Esophagus squamous epithelium (tissue), 4 donors: ENCODE measurements around the gene EFCAB6.

Experiments
- POLR2A ChIP-seq, 4 donors: fragments of 450-650 bp; IDR thresholded peaks; one replicate each; pipeline ENCODE4 v1.6.1; 2017; ENCODE audit warnings: antibody characterized with exemption in 4 of 4, mild to moderate bottlenecking in 4 of 4, moderate library complexity in 3 of 4
- TF ChIP-seq, protein P1 (sequence below), 6 experiments: fragments of 450-650 bp in 4 of 6; fragments of 200-600 bp in 2 of 6; sonication (generic) in 2 of 6; IDR thresholded peaks; one replicate each; pipeline ENCODE4 v1.5.1; 2016 to 2019; ENCODE audit warnings: antibody characterized with exemption in 6 of 6, mild to moderate bottlenecking in 4 of 6, moderate library complexity in 4 of 6

DNA sequence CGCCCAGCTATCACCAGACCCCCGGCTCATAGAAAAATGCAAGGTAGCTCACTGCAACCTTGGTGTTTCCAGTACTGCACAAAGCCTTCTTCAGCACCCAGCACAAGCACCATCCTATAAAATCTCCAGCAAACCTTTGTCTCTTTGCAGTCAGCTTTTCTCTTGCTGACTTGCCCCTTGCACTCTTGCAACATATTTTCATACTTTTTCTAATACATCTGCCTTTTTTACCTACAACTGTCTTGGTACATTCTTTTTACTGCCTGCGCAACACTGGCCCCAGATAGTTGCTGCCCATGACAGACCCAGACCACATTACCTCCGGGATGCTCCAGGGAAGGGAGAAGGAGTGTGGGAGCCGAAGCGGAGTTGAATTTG is 257.9 kb downstream of the EFCAB6 start:
- TF ChIP-seq, protein P1, sequence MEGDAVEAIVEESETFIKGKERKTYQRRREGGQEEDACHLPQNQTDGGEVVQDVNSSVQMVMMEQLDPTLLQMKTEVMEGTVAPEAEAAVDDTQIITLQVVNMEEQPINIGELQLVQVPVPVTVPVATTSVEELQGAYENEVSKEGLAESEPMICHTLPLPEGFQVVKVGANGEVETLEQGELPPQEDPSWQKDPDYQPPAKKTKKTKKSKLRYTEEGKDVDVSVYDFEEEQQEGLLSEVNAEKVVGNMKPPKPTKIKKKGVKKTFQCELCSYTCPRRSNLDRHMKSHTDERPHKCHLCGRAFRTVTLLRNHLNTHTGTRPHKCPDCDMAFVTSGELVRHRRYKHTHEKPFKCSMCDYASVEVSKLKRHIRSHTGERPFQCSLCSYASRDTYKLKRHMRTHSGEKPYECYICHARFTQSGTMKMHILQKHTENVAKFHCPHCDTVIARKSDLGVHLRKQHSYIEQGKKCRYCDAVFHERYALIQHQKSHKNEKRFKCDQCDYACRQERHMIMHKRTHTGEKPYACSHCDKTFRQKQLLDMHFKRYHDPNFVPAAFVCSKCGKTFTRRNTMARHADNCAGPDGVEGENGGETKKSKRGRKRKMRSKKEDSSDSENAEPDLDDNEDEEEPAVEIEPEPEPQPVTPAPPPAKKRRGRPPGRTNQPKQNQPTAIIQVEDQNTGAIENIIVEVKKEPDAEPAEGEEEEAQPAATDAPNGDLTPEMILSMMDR (IDR thresholded peaks at IDR 0.05), result no peak
- TF ChIP-seq POLR2A (IDR thresholded peaks at IDR 0.05), result no peak
